GM04504 (cell line): Measurements from ENCODE around the gene USP6NL.

ENCODE experiments used
- DNase-seq: peaks from one replicate; pipeline ENCODE4 v3.0.0-alpha.2; 2012; ENCODE audit warnings: low read depth

The USP6NL gene

DNA sequence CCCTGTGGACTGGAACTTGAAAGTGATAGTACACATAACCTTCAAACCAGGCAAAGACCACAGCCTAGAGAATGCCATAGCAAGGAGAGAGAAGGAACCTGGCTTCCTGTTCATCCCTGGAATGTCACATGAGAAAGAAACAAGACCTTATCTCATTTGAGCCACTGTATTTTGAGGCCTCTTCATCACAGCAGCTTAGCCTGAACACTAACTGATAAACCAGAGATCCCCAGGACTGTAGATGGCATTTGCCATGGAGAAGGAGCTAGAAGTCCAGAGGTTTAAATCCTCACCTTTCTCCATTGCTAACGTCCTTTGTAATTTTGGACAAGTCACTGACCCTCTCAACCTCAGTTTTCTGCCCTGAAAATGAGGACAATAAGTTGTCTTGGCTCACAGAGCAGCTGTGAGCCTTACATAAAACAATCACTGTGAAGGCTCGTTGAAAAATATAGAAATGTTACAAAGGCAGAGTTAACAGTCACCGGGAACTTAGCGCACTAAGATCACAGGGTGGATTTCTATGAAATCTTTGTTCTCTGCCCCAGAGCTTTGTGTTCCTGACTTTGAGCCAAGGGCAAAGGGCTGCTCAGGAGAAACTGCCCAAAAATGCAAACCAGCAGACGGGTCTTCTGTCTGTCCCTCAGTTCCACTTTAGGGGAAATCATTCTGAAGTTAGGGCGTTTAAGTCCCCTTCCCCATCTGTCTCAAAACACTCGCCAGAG, 197.0 kb downstream of the USP6NL start:
- DNase-seq = no peak

DNA sequence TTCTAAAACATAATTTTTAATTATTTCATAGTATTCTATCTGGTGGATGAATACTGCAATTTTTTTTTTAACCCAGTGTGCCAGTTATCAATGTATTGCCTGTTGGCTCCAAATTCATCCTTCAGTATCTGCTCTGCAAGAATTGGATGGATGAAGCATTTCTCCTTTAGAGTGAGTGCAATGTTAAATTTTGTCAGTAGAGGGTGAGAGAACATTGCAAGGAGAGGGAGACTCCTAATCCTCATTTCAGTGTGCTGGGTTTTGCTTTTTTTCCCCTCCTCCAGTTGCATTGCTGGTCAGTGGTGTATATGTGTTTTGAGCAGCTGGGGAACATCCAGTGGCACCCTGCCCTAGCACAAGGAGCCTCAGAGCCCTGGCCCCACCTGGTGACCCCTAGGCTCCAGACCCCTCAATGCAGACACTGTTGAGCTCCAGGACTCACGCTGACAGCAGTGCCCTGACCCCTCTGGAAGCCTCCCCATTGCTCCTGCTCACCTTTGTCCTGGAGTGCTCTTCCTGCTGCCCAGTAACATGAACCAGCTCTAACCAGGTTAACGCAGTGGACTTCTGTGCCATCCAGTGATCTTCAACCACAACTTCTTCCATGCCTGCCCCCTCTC, 199.4 kb downstream of the USP6NL start:
- DNase-seq = no peak

DNA sequence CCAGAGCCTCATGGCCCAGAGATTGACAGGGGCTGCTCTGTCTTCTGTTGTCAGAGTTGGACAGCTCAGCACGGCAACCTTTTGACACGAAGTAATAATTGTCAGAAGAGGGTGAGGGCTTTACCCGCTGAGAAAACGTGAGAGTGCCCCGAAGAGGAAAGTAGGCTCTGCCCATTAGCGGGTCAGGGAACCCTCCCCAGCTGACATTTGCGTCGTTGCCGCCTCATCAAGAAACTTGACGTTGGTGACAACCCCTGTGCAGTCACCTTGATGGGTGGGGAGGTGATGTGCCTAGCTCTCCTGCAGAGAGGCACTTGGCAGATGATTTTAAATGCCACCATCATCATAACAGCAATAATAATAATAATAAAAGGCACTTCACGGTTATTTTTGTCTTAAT, 202.1 kb downstream of the USP6NL start:
- DNase-seq = no peak

DNA sequence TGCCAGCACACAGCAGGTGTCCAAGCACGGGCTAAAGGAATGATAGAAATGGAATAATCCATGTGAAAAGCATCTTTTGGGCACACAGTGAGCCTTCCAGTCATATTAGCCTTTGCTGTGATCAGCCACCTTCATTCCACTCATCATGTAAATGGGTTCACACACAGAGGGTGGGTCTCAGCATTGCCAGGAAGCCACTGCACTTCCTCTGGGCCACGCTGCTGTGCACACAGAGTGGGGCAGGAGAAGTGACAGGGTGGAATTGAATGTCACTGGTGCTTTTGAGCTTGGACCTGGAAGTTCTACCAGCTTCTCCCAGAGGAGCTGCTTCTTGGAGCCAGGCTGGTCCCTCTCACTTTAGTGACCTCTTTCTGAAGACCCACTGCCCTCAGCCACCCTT, 203.5 kb downstream of the USP6NL start:
- no peak for DNase-seq

DNA sequence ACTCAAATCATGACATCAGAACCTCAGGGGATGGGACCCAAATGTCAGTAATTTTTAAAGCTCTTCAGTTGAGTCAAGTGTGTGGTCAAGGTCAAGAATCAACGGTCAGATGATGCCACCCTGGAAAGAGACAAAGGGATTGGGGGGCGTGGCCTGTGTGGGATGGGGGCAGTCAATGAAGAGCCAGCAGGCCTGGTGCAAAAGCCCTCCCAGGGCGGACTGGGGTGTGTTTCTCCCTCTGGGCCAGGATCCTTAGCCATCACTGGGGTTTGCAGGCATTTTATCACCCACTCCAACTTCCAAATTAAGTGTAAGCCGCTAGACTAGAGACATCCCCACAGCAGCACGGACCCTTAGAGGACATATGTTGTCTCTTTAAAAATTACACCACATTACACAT, 204.7 kb downstream of the USP6NL start:
- no peak for DNase-seq

DNA sequence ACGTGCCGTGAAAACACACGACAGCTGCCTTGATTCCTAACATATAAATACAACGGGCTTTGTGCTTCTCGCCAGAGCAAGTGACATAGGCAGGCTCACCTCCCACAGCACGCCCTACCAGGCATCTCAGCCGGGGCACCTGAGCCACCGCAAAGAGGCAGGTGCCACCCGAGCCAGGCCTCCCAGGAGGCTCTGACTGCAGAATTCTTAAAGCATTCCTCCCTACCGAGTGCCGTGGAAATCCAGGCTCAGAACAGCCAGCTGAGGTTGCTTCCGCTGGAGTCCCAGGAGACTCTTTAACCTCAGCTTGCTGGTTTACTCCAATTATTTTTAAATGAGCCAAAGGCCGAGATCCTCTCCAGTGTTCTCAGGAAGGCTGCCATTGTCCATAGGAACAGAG, 206.5 kb downstream of the USP6NL start:
- DNase-seq = no peak
